Keratinocyte (primary cell): ENCODE results near the gene CD164L2. TPM values are rescaled to one million over a fixed set of nuclear protein-coding genes. Genes with fewer than 3 reads are reported as not detected.

Experiments used
- DNase-seq: peaks from one replicate; pipeline ENCODE4 v3.0.0-alpha.2; 2011; ENCODE audit warnings: low read depth, missing footprints, low spot score
- FAIRE-seq: peaks from 2 replicates; lab custom pipeline; 2011; peaks lifted over from hg19 to GRCh38; lab: Jason Lieb, UNC
- H2AFZ ChIP-seq: 2 replicates; pipeline ENCODE4 v1.6.0; 2012; ENCODE audit warnings: low read length, control low read depth, inconsistent platforms; ENCODE audit not compliant: control insufficient read depth
- H3K27ac ChIP-seq: 2 replicates; pipeline ENCODE4 v1.5.1; 2011; ENCODE audit warnings: low read length; ENCODE audit not compliant: control insufficient read depth, insufficient read depth
- H3K27me3 ChIP-seq: 3 replicates; pipeline ENCODE4 v1.6.0; 2011; ENCODE audit warnings: low read length; ENCODE audit not compliant: control insufficient read depth, insufficient read depth; ENCODE audit errors: extremely low read depth
- H3K36me3 ChIP-seq, 2 experiments: 2 replicates in 1 of 2; 3 replicates in 1 of 2; pipeline ENCODE4 v1.5.1; 2011; ENCODE audit warnings: low read length in 2 of 2, mild to moderate bottlenecking in 1 of 2; ENCODE audit not compliant: control insufficient read depth in 2 of 2, insufficient read depth in 2 of 2; ENCODE audit errors: extremely low read depth in 1 of 2
- H3K4me1 ChIP-seq: 3 replicates; pipeline ENCODE4 v1.5.1; 2011; ENCODE audit warnings: low read length; ENCODE audit not compliant: control insufficient read depth, insufficient read depth; ENCODE audit errors: extremely low read depth
- H3K4me2 ChIP-seq: 3 replicates; pipeline ENCODE4 v1.6.0; 2011; ENCODE audit warnings: low read depth, low read length; ENCODE audit not compliant: control insufficient read depth, insufficient read depth; ENCODE audit errors: extremely low read depth
- H3K4me3 ChIP-seq, 3 experiments: fragments of 200-600 bp in 1 of 3; sonication (generic) in 1 of 3; 2 replicates in 2 of 3; 3 replicates in 1 of 3; pipeline ENCODE4 v1.5.1; 2011 to 2016; ENCODE audit warnings: low read length in 3 of 3, mild to moderate bottlenecking in 3 of 3, control low read depth in 2 of 3, inconsistent platforms in 1 of 3, low read depth in 1 of 3, mixed read lengths in 1 of 3, mixed run types in 1 of 3, moderate library complexity in 1 of 3; ENCODE audit not compliant: control insufficient read depth in 2 of 3, insufficient read depth in 2 of 3; ENCODE audit errors: extremely low read depth in 1 of 3
- H3K79me2 ChIP-seq: 2 replicates; pipeline ENCODE4 v1.6.0; 2012; ENCODE audit warnings: low read length; ENCODE audit not compliant: control insufficient read depth, insufficient read depth
- H3K9ac ChIP-seq: 3 replicates; pipeline ENCODE4 v1.6.0; 2011; ENCODE audit warnings: low read length; ENCODE audit not compliant: control insufficient read depth, insufficient read depth; ENCODE audit errors: extremely low read depth
- H3K9me1 ChIP-seq: 3 replicates; pipeline ENCODE4 v1.6.0; 2011; ENCODE audit warnings: low read length; ENCODE audit not compliant: control insufficient read depth, insufficient read depth; ENCODE audit errors: extremely low read depth
- H3K9me3 ChIP-seq: 2 replicates; pipeline ENCODE4 v1.5.1; 2012; ENCODE audit warnings: low read depth, low read length; ENCODE audit not compliant: control insufficient read depth
- H4K20me1 ChIP-seq: 3 replicates; pipeline ENCODE4 v1.6.0; 2011; ENCODE audit warnings: low read length; ENCODE audit not compliant: control insufficient read depth, insufficient read depth; ENCODE audit errors: extremely low read depth
- EZH2 ChIP-seq: IDR thresholded peaks from one replicate; pipeline ENCODE4 v1.6.1; 2012; ENCODE audit warnings: inconsistent platforms, mild to moderate bottlenecking, low read length, moderate library complexity
- dilution Hi-C: fragments of 300-500 bp; cut with MboI; formaldehyde crosslinking; loops from one replicate; pipeline ENCODE4 v1.7.0; 2020; ENCODE audit warnings: low sequenced_read_pairs; ENCODE audit not compliant: extremely low pct_ligation_motif_present
- polyA plus RNA-seq, 5 experiments: library from polyadenylated mRNA; depleted of rRNA in 3 of 5; stranded (reverse) in 3 of 5; stranded (forward) in 1 of 5; unstranded in 1 of 5; fragments of >200 nt; gene quantifications; 1 replicate in 1 of 5; 2 replicates in 3 of 5; 3 replicates in 1 of 5; pipeline versions ENCODE4 v1.2.1 to v1.2.3, GENCODE V29; 2011 to 2012; ENCODE audit warnings: missing spikeins in 2 of 5, low read depth in 1 of 5, low replicate concordance in 1 of 5
- TF ChIP-seq, protein P1 (sequence below), 3 experiments: IDR thresholded peaks in 1 of 3; conservative IDR thresholded peaks in 1 of 3; optimal IDR thresholded peaks in 1 of 3; 2 replicates in 2 of 3; 3 replicates in 1 of 3; pipeline versions ENCODE3 to v1.5.1; 2011; ENCODE audit warnings: low read length in 3 of 3, mild to moderate bottlenecking in 3 of 3, moderate library complexity in 2 of 3, control low read depth in 1 of 3, inconsistent platforms in 1 of 3; ENCODE audit not compliant: insufficient read depth in 2 of 3; ENCODE audit errors: extremely low read depth in 1 of 3

CD164L2 gene
- polyA plus RNA-seq, 1 donor (not counting 4 experiments of a cell fraction or from before 2014, with no cell fraction given): 2.7 TPM

DNA sequence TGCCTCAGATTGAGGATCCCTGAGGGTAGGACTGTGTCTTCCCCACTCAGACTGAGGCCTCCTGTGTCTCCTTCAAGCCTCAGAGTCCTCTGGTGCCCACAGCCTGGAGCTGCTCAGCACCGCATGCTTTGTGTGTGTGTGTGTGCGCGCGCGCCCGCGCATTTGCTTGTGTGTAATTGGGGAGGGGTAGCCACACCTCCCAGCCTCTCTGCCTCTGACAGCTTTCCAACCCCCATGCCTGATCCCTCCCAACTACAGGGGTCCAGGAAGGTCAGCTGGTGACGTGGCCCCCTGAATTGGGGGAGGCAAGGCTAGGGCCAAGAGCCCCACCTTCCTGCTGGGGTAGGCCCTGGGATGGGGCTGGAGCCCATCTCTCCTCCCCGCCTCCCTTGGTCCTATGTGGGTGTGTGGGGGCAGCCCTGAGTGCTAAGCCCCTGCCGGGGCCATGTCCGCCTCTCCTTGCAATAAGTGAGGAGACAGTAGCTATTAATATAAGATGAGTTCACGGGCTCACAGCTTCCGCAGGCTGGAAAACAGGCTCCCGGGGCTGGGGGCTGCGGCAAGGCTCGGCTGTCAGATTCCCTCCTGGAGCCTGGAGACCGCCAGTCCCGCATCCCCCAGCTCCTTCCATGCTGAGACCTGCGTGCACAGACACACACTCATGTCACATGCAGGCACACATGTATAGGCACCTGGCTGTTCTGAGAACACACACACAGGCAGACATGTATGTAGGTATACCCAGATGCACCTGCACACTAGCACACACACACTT, 16.3 kb upstream of the CD164L2 start:
- no peak overlapping the region for H3K4me2 ChIP-seq
- no peak for TF ChIP-seq EZH2
- TF ChIP-seq, protein P1, sequence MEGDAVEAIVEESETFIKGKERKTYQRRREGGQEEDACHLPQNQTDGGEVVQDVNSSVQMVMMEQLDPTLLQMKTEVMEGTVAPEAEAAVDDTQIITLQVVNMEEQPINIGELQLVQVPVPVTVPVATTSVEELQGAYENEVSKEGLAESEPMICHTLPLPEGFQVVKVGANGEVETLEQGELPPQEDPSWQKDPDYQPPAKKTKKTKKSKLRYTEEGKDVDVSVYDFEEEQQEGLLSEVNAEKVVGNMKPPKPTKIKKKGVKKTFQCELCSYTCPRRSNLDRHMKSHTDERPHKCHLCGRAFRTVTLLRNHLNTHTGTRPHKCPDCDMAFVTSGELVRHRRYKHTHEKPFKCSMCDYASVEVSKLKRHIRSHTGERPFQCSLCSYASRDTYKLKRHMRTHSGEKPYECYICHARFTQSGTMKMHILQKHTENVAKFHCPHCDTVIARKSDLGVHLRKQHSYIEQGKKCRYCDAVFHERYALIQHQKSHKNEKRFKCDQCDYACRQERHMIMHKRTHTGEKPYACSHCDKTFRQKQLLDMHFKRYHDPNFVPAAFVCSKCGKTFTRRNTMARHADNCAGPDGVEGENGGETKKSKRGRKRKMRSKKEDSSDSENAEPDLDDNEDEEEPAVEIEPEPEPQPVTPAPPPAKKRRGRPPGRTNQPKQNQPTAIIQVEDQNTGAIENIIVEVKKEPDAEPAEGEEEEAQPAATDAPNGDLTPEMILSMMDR (optimal IDR thresholded peaks at IDR 0.05 in 1 of 3, IDR thresholded peaks at IDR 0.05 in 1 of 3, conservative IDR thresholded peaks at IDR 0.05 in 1 of 3; ENCODE audit: extremely low read depth in 1 of 3, insufficient read depth in 2 of 3, low read length in 3 of 3): no peak
- no peak for FAIRE-seq
- no peak overlapping the region for H2AFZ ChIP-seq
- H3K79me2 ChIP-seq: no peaks in the 10 kb centered on the region
- peaks cover 0 to 5% of the 10 kb centered on the region in 2 experiments for H3K36me3 ChIP-seq
- no peaks in the 10 kb centered on the region for H3K27me3 ChIP-seq
- no peak overlapping the region for H3K9ac ChIP-seq
- no peak for DNase-seq
- no peaks in the 10 kb centered on the region for H4K20me1 ChIP-seq
- no peak overlapping the region for H3K27ac ChIP-seq
- H3K9me3 ChIP-seq: no peaks in the 10 kb centered on the region
- dilution Hi-C loops: loop anchor here (25.0 kb wide), 1 partner anchor 188 kb away; no protein-coding TSS in a partner anchor
- peaks cover 27% of the 10 kb centered on the region for H3K4me1 ChIP-seq
- no peak overlapping the region for H3K4me3 ChIP-seq
- no peaks in the 10 kb centered on the region for H3K9me1 ChIP-seq

DNA sequence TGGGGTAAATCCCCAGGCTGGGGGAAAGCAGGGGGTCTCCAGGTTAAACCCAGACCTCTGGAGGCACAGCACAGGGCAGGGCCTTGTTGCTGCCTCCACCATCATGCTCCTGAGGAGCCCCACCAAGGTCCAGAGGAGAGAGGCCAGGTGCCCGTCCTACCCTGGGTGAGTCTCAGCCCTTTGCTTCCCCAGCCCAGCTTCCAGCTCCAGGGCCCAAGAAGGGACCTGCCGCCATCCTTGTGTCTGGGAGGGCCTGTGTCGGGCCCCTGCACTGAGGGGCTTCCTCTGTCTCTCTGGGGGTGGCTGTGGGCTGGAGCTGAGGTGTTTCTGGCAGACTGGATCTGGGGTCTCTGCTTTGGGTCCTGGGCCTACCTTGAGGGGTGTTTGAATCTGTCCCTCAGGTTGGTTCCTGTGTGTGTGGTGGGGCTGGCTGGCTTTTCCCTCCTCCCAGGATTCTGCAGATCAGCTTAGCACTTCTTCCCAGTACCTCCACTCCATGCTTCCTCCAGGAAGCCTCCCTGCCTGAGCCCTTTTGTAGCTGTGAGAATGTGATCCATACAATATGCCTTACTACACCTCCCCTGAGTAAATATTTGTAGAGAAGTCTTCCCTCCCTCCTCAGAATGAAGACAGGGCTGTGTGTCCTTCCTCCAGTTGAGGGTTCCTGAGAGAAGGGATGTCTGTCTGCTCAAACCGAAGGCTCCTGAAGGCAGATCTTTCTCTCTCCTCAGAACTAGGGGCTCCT, 15.4 kb upstream of the CD164L2 start:
- Histone ChIP-seq H2AFZ (no peak overlapping the region), H3K9me1 (no peaks in the 10 kb centered on the region), H4K20me1 (no peaks in the 10 kb centered on the region), H3K4me3 (no peak overlapping the region), H3K79me2 (peaks cover 5% of the 10 kb centered on the region), H3K9me3 (no peaks in the 10 kb centered on the region), H3K27me3 (no peaks in the 10 kb centered on the region), H3K4me1 (peaks cover 18% of the 10 kb centered on the region), H3K4me2 (no peak overlapping the region), H3K9ac (no peak overlapping the region), H3K27ac (no peak overlapping the region), H3K36me3 (peaks cover 0 to under 1% of the 10 kb centered on the region in 2 experiments)
- dilution Hi-C loops: no loop called here
- no peak for TF ChIP-seq EZH2
- TF ChIP-seq, protein P1 (optimal IDR thresholded peaks at IDR 0.05 in 1 of 3, IDR thresholded peaks at IDR 0.05 in 1 of 3, conservative IDR thresholded peaks at IDR 0.05 in 1 of 3; ENCODE audit: extremely low read depth in 1 of 3, insufficient read depth in 2 of 3, low read length in 3 of 3): no peak
- FAIRE-seq (no peak), DNase-seq (no peak)
